SK-N-SH (cell line): ENCODE data around the gene SPRY2. TPM values are rescaled to one million over a fixed set of nuclear protein-coding genes. Genes with fewer than 3 reads are reported as not detected.

ENCODE experiments used
- CTCF ChIA-PET: fragments of 300-600, 350-600 bp; formaldehyde crosslinking; extraction: SDS; loops from one replicate; lab custom pipeline; 2021; lab: Yijun Ruan, JAX
- POLR2A ChIA-PET: fragments of 350-600 bp; sonication (Branson Sonifier 250); formaldehyde crosslinking; extraction: SDS; loops from one replicate; lab custom pipeline; 2020; ENCODE audit warnings: antibody characterized with exemption, inconsistent platforms; lab: Yijun Ruan, JAX
- DNase-seq: peaks from one replicate; pipeline ENCODE4 v3.0.0; 2012
- H2AFZ ChIP-seq: fragments of 200-600 bp; sonication (generic); 2 replicates; pipeline ENCODE4 v1.8.1; 2016; ENCODE audit warnings: antibody characterized with exemption, mild to moderate bottlenecking, low read depth
- H3F3A ChIP-seq: fragments of 200-600 bp; sonication (generic); replicated peaks from 2 replicates; pipeline ENCODE3; 2016; ENCODE audit warnings: antibody characterized with exemption, mild to moderate bottlenecking; ENCODE audit not compliant: insufficient read depth
- H3K27ac ChIP-seq, 2 experiments: fragments of 200-500 bp in 1 of 2; fragments of 200-600 bp in 1 of 2; sonication (Bioruptor generic) in 1 of 2; sonication (generic), shearing (Covaris generic) in 1 of 2; 2 replicates each; pipeline versions ENCODE4 v1.5.1 to v1.6.1; 2014 to 2016; ENCODE audit warnings: low read depth in 2 of 2, inconsistent platforms in 1 of 2, low read length in 1 of 2, mild to moderate bottlenecking in 1 of 2, mixed read lengths in 1 of 2
- H3K27me3 ChIP-seq: fragments of 200-600 bp; sonication (generic), shearing (Covaris generic); 2 replicates; pipeline ENCODE4 v1.6.1; 2016; ENCODE audit warnings: mixed run types; ENCODE audit not compliant: insufficient read depth
- H3K36me3 ChIP-seq, 2 experiments: fragments of 200-500 bp in 1 of 2; fragments of 200-600 bp in 1 of 2; sonication (Bioruptor generic) in 1 of 2; sonication (generic) in 1 of 2; replicated peaks in 1 of 2; 2 replicates each; pipeline versions ENCODE3 to v1.5.1; 2014 to 2016; ENCODE audit warnings: low read length in 1 of 2, mild to moderate bottlenecking in 1 of 2; ENCODE audit not compliant: insufficient read depth in 2 of 2, control insufficient read depth in 1 of 2
- H3K4me1 ChIP-seq, 2 experiments: fragments of 200-500 bp in 1 of 2; fragments of 200-600 bp in 1 of 2; sonication (Bioruptor generic) in 1 of 2; sonication (generic), shearing (Covaris generic) in 1 of 2; 2 replicates each; pipeline versions ENCODE4 v1.5.1 to v1.6.1; 2014 to 2016; ENCODE audit warnings: low read depth in 1 of 2, low read length in 1 of 2, mixed run types in 1 of 2; ENCODE audit not compliant: insufficient read depth in 2 of 2, control insufficient read depth in 1 of 2
- H3K4me2 ChIP-seq: fragments of 200-600 bp; sonication (generic), shearing (Covaris generic); 2 replicates; pipeline ENCODE4 v1.6.1; 2017; ENCODE audit warnings: mixed run types
- H3K4me3 ChIP-seq, 2 experiments: fragments of 200-500 bp in 1 of 2; fragments of 200-600 bp in 1 of 2; sonication (Bioruptor generic) in 1 of 2; sonication (generic), shearing (Covaris generic) in 1 of 2; 2 replicates each; pipeline versions ENCODE4 v1.5.1 to v1.8.1; 2014 to 2016; ENCODE audit warnings: low read depth in 2 of 2, inconsistent platforms in 1 of 2, low read length in 1 of 2, mild to moderate bottlenecking in 1 of 2, mixed read lengths in 1 of 2, moderate library complexity in 1 of 2
- H3K79me2 ChIP-seq: fragments of 200-600 bp; sonication (generic); 2 replicates; pipeline ENCODE4 v1.8.1; 2017; ENCODE audit warnings: mild to moderate bottlenecking; ENCODE audit not compliant: insufficient read depth
- H3K9ac ChIP-seq: fragments of 200-600 bp; sonication (generic); 2 replicates; pipeline ENCODE4 v1.6.1; 2017; ENCODE audit warnings: mixed run types
- H3K9me2 ChIP-seq: fragments of 200-600 bp; sonication (generic); 2 replicates; pipeline ENCODE4 v1.6.1; 2017; ENCODE audit warnings: mixed run types
- H3K9me3 ChIP-seq: fragments of 200-600 bp; sonication (generic); 2 replicates; pipeline ENCODE4 v1.6.1; 2017; ENCODE audit warnings: mixed run types, mild to moderate bottlenecking, moderate library complexity
- H4K20me1 ChIP-seq: fragments of 200-600 bp; sonication (generic); 2 replicates; pipeline ENCODE4 v1.6.1; 2017; ENCODE audit warnings: mild to moderate bottlenecking, mixed run types; ENCODE audit not compliant: insufficient read depth
- CTCF ChIP-seq: fragments of 200-600 bp; sonication (generic); IDR thresholded peaks from 2 replicates; pipeline ENCODE4 v1.6.1; 2017; ENCODE audit warnings: antibody characterized with exemption, mild to moderate bottlenecking, moderate library complexity
- EP300 ChIP-seq, 2 experiments: IDR thresholded peaks; 2 replicates each; pipeline versions ENCODE4 v1.4.0 to v1.6.1; 2012; ENCODE audit warnings: borderline replicate concordance in 1 of 2, low read depth in 1 of 2, low read length in 1 of 2
- FOXM1 ChIP-seq: IDR thresholded peaks from 2 replicates; pipeline ENCODE4 v1.4.0; 2012; ENCODE audit warnings: low read depth, mild to moderate bottlenecking
- GABPA ChIP-seq: IDR thresholded peaks from 2 replicates; pipeline ENCODE4 v1.4.0; 2012; ENCODE audit warnings: low read depth, mild to moderate bottlenecking
- MAX ChIP-seq: IDR thresholded peaks from 2 replicates; pipeline ENCODE4 v1.4.0; 2012; ENCODE audit warnings: low read depth
- MEF2A ChIP-seq: IDR thresholded peaks from 2 replicates; pipeline ENCODE4 v1.4.0; 2012; ENCODE audit warnings: low read depth, borderline replicate concordance
- MXI1 ChIP-seq: IDR thresholded peaks from 2 replicates; pipeline ENCODE4 v1.6.1; 2012; ENCODE audit warnings: mild to moderate bottlenecking, low read depth, low read length, improper control_type of control experiment
- NRF1 ChIP-seq: IDR thresholded peaks from 2 replicates; pipeline ENCODE4 v1.6.1; 2012; ENCODE audit warnings: low read depth, mild to moderate bottlenecking, low read length
- PBX3 ChIP-seq: IDR thresholded peaks from 2 replicates; pipeline ENCODE4; 2012
- POLR2AphosphoS5 ChIP-seq: IDR thresholded peaks from 2 replicates; pipeline ENCODE4 v1.6.1; 2012; ENCODE audit warnings: low read depth, low read length
- RCOR1 ChIP-seq: fragments of 150-350 bp; IDR thresholded peaks from 2 replicates; pipeline ENCODE4 v1.6.1; 2017; ENCODE audit warnings: antibody characterized with exemption, low read length
- RXRA ChIP-seq: IDR thresholded peaks from 2 replicates; pipeline ENCODE4 v1.4.0; 2012; ENCODE audit warnings: low read depth, mild to moderate bottlenecking, borderline replicate concordance
- YY1 ChIP-seq: IDR thresholded peaks from 2 replicates; pipeline ENCODE4 v1.4.0; 2012; ENCODE audit warnings: low read depth, mild to moderate bottlenecking
- ZBTB33 ChIP-seq: IDR thresholded peaks from 2 replicates; pipeline ENCODE4 v1.4.0; 2012; ENCODE audit warnings: low read depth, borderline replicate concordance
- WGBS: methylation state at CpG from one replicate; pipeline ENCODE4 v1.1.6; 2017; ENCODE audit warnings: low lambda C conversion rate; 5-methylcytosine and 5-hydroxymethylcytosine counted together
- polyA plus RNA-seq, 3 experiments: library from polyadenylated mRNA; depleted of rRNA; stranded (reverse); fragments of >200 nt; gene quantifications; 2 replicates each; pipeline ENCODE4 v1.2.3, GENCODE V29; 2012

Gene SPRY2
- polyA plus RNA-seq, 1 of the 3 experiments (the other 2 are of a cell fraction) = 122 TPM

- no peaks in the 10 kb centered on the region for H3K27me3 ChIP-seq
- H3K79me2 ChIP-seq = peaks cover 86% of the 10 kb centered on the region
- H3K4me3 ChIP-seq = peak overlapping the region; percentile 16 to 76; a peak in 3 of 4 replicates
- no peaks in the 10 kb centered on the region for H3K9me2 ChIP-seq
- H3K4me2 ChIP-seq = peak overlapping the region; percentile 93; the same call in 1 of the 2 replicates
- peaks cover 8 to 11% of the 10 kb centered on the region in 2 experiments; a peak in 3 of 4 replicates for H3K4me1 ChIP-seq
- TF ChIP-seq YY1 = no peak
- TF ChIP-seq RXRA = no peak
- no peak for TF ChIP-seq FOXM1
- TF ChIP-seq MAX = no peak
- TF ChIP-seq MEF2A = no peak
- TF ChIP-seq GABPA = no peak
- TF ChIP-seq CTCF = peak; percentile 19; the same call in 1 of the 2 replicates
- no peak for TF ChIP-seq NRF1
- TF ChIP-seq PBX3 = 0 out of 2 replicates have a peak, but pooled peaks have one; percentile 18
- no peak for TF ChIP-seq ZBTB33
- TF ChIP-seq MXI1 = no peak
- TF ChIP-seq EP300 (IDR thresholded peaks at IDR 0.05; ENCODE audit: borderline replicate concordance in 1 of 2, low read depth in 1 of 2, low read length in 1 of 2) = no peak
- TF ChIP-seq RCOR1 = no peak
- TF ChIP-seq POLR2AphosphoS5 = no peak
- no peak overlapping the region for H2AFZ ChIP-seq
- 0 out of 2 replicates have a peak overlapping the region, but pooled peaks have one; percentile 15 for H3K9ac ChIP-seq
- H3F3A ChIP-seq = peaks cover 36% of the 10 kb centered on the region
- peaks cover 73% of the 10 kb centered on the region for H4K20me1 ChIP-seq
- no peak for DNase-seq
- ChIA-PET POLR2A (no interaction called here), CTCF (interaction anchor here (0.9 to 1.8 kb wide), 2 partner anchors 656 to 911 kb away, joined by 4 to 10 read pairs; no protein-coding TSS in a partner anchor)
- no peaks in the 10 kb centered on the region for H3K9me3 ChIP-seq
- WGBS = 80% methylated on average over 2 of the region's 2 CpGs
- peak overlapping the region; percentile 36 to 100; a peak in 3 of 4 replicates for H3K27ac ChIP-seq
- H3K36me3 ChIP-seq = peaks cover 55 to 66% of the 10 kb centered on the region in 2 experiments
Measured at GRCh38 chr13:80334597-80335260, 6.2 kb downstream of the SPRY2 start.
